Inflammatory macrophage treated with lipopolysaccharide for 4 hours (primary cell): Measurements from ENCODE around the gene ADAP1.
"Not testable (repeated sequence)": the region's sequence is repeated elsewhere in the genome, so short reads cannot be mapped to it uniquely, and the experiment has no call there.

Experiments used
- DNase-seq: peaks from one replicate; pipeline ENCODE4 v3.0.0-alpha.2; 2020

Gene ADAP1

GRCh38 chr7:957418-958220 lies 3.1 kb upstream of the ADAP1 start:
- DNase-seq: peak; percentile 82

GRCh38 chr7:956031-956430 lies 1.6 kb upstream of the ADAP1 start:
- DNase-seq: no peak

GRCh38 chr7:953547-954327 lies 743 bp downstream of the ADAP1 start:
- peak; percentile 78 for DNase-seq

- DNase-seq: no peak
Measured at GRCh38 chr7:952548-953441, 1.7 kb downstream of the ADAP1 start.

- no peak for DNase-seq
Measured at GRCh38 chr7:951881-952547, 2.5 kb downstream of the ADAP1 start.

- DNase-seq: no peak
Measured at GRCh38 chr7:949021-949934, 5.2 kb downstream of the ADAP1 start.

GRCh38 chr7:947391-948210 lies 6.9 kb downstream of the ADAP1 start:
- DNase-seq: no peak

- DNase-seq: no peak
Measured at GRCh38 chr7:946256-946996, 8.1 kb downstream of the ADAP1 start.

- DNase-seq: no peak
Measured at GRCh38 chr7:945556-946255, 8.8 kb downstream of the ADAP1 start.

- no peak for DNase-seq
Measured at GRCh38 chr7:945147-945555, 9.3 kb downstream of the ADAP1 start.

GRCh38 chr7:944744-945143 lies 9.7 kb downstream of the ADAP1 start:
- DNase-seq: no peak

- DNase-seq: not testable (repeated sequence)
Measured at GRCh38 chr7:943793-944192, 10.7 kb downstream of the ADAP1 start.

- DNase-seq: peak; percentile 93
Measured at GRCh38 chr7:940599-941408, 13.7 kb downstream of the ADAP1 start.

GRCh38 chr7:939843-940242 lies 14.6 kb downstream of the ADAP1 start:
- no peak for DNase-seq

- no peak for DNase-seq
Measured at GRCh38 chr7:938546-939185, 15.8 kb downstream of the ADAP1 start.

- no peak for DNase-seq
Measured at GRCh38 chr7:937856-938484, 16.5 kb downstream of the ADAP1 start.

GRCh38 chr7:936386-937054 lies 18.0 kb downstream of the ADAP1 start:
- no peak for DNase-seq
